HG03095 (cell line): ENCODE results near the gene CNTLN.
A peak's percentile ranks its signal among the peaks of the same experiment; 100 is the strongest.
"Not testable (repeated sequence)": the region's sequence is repeated elsewhere in the genome, so short reads cannot be mapped to it uniquely, and the experiment has no call there.

Experiments
- ATAC-seq: cut with Tn5 transposase; IDR thresholded peaks from one replicate; pipeline ENCODE4 v1.9.1; 2021; ENCODE audit warnings: moderate library complexity; ENCODE audit not compliant: unreplicated experiment

CNTLN gene

DNA sequence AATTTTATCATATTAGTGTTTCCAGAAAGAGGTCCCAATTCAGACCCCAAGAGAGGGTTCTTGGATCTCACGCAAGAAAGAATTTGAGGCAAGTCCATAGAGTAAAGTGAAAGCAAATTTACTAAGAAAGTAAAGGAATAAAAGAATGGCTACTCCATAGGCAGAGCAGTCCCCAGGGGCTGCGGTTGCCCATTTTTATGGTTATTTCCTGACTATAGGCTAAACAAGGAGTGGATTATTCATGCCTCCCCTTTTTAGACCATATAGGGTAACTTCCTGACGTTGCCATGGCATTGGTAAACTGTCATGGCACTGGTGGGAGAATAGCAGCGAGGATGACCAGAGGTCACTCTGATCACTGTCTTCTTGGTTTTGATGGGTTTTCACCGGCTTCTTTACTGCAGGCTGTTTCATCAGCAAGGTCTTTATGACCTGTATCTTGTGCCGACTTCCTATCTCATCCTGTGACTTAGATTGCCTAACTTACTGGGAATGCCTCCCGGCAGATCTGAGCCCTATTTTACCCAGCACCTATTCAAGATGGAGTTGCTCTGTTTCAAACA is 262.4 kb downstream of the CNTLN start:
- not testable (repeated sequence) for ATAC-seq

DNA sequence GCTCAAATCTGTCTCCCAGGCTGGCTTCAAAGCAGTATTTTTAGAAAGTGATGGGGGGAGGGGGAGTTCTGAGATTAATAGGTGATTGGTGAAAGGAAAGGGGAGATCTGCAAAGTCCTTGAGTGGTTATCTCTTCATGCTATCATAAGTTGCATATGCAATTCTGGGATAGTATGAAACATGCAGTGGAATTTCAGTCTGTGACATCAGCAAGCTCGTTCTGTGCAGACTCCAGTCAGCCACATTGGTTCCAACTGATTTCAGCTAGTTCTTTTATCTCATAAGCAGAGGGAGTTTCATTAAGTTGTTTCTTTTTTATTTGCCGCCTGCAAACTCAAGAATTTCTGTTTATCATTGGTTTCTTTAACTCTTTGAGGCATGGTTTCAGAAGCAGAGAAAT is 263.5 kb downstream of the CNTLN start:
- ATAC-seq: no peak

DNA sequence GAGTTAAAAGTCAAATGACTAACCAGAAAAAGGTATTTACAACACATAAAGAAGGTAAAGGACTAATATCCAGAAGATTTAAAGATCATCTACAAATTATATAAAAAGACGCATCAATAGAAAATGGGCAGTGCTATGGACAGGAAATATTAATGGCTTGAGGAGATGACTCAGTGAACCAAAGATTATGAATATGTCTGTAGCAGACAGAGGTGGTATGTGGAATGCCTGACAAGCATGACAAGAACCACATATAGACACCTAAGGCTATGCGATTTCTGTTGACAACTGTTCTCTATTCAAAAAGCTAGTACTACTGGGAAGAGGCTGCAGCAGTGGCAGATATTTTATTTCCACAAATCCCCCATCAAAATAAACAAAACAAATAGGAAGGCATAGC is 267.0 kb downstream of the CNTLN start:
- no peak for ATAC-seq

DNA sequence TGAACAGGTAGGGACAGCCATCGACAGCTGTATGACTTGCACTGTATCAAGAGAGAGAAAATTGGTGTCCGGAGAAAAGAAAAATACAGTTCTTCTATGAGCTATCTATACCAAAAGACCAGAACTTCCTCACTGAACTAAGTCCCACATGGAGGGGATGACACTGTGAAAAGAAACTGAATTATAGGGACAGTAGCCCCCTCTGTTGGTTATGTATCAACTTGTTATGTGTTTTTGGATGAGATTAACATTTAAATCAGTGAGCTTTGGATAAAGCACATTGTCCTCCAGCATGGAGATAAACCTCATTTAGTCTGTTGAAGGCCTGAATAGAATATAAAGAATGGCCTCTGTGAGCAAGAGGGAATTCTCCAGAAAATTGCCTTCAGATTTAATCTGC is 267.5 kb downstream of the CNTLN start:
- ATAC-seq: no peak

DNA sequence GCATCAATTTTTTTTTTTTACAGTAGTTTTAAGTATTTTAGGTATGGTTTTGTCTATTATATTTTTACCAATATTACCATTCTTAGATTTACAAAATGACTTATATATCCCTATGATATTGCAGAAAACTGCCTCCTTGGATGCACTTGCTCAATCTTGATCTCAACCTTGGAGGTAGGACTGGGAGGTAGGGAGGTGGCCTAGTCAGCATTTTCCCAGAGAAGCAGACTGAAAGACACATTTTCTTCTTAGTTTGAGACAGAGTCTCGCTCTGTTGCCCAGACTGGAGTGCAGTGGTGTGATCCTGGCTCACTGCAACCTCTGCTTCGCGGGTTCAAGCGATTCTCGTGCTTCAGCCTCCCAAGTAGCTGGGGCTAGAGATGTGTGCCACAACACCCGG is 268.7 kb downstream of the CNTLN start:
- no peak for ATAC-seq

DNA sequence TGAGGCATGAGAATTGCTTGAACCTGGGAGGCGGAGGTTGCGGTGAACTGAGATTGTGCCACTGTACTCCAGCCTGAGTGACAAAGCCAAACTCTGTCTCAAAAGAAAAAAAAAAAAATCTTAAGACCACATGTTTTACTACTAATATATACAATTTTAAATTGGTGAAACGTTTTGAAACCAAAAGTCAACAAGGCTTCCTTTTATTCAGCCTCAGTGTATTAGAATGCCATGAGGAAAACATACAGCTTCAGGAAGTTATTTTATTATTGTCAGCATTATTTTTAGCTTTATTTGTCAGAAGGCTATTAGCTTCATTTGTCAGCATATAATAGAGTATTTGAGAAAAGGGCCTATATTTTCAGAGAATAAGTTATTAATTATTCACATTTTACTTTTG is 280.1 kb downstream of the CNTLN start:
- ATAC-seq: no peak

DNA sequence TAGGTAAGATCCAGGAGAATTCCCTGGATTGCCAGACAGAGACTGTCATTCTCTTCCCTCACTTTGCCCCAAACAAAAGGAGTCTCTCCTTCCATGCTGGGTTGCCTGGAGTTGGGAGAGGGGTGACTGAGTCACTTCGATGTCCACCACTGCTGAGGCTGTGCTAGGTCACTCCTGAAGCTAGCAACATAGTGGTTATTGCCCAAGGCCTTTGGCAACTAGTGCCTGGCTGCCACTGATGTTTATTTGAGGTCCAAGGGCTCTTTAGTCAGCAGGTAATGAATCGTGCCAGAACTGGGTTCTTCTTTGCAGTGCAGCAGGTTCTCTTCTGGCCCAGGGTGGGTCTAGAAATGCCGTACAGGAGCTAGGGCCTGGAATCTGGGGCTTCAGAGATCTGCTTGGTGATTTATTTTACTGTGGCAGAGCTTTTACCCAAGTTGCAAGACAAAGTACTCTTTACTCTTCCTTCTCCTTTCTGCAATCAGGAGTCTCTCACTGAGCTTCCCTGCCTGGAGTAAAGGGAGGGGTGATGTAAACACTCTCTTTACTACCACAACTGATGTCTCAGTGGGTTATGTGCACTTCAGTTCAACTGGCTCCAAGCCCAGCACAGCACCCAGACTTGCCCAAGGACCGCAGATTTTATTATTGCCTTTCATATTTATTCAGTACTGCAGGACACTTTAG is 288.3 kb downstream of the CNTLN start:
- ATAC-seq: no peak

DNA sequence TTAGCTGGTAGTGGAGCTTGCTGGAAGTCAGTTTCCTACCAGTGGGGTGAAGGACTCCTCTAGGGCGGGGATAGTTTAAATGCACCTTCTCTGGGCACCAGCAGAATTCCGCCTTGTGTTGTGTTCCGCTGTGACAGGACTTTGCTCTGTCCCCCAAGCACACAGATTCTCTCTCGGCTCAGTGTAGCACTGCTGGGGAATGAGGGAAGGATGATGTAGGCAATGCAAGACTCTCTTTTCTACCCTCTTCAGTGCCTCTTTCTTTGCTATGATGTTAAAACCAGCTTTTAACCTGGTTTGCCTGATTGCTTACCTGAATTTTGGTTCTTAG is 288.8 kb downstream of the CNTLN start:
- no peak for ATAC-seq

DNA sequence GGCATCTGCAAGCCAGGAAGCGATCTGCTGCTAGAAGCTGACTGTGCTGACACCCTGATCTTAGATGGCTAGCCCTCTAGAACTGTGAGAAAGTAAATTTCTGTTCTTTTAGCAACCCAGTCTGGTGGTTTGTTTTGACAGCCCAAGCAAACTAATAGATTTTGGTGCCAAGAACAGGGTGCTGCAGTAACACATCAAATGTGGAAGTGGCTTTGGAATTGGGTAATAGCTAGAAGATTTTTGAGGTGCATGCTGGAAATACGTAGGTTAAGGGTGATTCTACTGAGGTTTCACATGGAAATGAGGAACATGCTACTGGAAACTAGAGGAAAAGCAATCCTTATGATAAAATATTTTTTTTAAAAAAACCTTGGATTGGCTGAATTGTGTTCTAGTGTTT is 290.5 kb downstream of the CNTLN start:
- no peak for ATAC-seq

DNA sequence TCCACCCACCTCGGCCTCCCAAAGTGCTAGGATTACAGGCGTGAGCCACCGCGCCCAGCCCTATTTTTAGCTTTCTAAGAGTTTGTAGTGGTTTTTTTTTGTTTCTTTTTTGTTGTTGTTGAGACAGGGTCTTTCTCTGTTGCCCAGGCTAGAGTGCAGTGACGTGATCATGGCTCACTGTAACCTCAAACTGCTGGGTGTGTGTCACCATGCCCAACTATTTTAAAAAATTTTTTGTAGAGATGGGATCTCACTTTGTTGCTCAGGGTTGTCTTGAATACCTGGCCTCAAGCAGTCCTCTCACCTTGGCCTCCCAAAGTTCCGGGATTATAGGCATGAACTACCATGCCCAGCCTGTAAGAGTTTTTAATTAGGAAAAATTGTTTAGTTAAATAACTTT is 298.7 kb downstream of the CNTLN start:
- no peak for ATAC-seq

DNA sequence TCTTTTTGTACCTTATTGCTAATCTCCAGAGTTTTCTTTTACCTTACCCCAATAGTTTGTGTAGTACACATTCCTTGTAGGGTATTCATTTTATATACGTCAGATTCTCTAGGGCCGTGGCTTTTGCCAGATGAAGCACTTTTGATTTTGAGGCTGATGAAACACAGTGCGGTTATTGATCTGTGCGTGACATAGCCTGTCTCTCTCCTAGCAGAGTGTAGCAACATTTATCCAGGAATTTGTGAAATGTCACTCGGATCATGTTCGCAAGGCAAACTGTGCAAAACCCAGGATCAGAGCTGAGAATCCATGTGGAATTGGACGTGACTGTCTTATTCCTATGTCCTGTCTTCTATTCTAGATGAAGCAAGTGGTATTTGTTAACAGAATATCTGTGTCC is 302.0 kb downstream of the CNTLN start:
- no peak for ATAC-seq

DNA sequence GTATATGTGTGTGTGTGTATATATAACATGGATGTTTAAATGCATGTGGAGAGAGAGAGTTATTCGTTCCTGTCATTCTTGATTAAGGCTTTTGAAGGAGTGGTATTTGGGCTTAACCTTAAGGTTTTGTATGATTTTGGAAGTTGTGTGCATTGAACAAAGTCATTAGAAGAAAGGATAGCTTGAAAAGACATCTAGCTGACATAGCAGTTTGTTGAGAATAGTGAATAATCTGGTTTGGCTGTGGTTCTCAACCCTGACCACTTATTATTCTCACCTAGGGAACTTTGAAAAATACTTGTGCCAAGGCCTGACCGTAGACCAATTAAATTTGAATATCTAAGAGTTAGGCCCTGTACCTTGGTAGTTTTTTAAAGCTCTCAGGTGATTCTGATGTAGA is 303.0 kb downstream of the CNTLN start:
- no peak for ATAC-seq

DNA sequence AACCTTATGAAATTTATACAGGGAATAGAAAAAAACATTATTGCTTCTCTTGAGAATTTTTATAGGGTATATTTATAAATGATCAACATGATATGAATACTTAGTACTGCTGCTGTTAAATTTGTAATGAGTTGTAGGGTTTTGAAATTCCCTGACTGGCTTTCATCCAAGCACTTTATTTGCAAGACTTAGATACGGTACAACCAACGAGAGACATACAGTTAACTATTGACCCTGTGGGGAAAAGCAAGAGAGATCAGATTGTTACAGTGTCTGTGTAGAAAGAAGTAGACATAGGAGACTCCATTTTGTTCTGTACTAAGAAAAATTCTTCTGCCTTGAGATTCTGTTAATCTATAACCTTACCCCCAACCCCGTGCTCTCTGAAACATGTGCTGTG is 310.3 kb downstream of the CNTLN start:
- ATAC-seq: not testable (repeated sequence)

DNA sequence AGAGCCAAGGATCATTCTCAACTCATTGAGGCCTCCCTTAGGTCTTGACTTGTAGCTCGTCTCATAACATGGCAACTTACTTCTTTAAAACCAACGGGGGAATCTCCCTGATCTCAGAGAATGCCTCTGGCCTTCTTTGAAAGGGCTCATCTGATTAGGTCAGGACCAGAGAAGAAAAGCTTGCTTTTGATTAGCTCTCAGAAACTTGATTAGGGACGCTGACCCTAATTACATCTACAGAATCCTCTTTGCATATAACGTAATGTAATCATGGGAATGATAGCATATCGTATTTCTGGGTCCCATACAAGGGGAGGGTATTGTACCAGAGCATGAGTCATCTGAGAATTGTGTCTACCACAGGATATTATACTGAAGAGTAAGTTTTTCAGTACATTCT is 318.9 kb downstream of the CNTLN start:
- no peak for ATAC-seq

DNA sequence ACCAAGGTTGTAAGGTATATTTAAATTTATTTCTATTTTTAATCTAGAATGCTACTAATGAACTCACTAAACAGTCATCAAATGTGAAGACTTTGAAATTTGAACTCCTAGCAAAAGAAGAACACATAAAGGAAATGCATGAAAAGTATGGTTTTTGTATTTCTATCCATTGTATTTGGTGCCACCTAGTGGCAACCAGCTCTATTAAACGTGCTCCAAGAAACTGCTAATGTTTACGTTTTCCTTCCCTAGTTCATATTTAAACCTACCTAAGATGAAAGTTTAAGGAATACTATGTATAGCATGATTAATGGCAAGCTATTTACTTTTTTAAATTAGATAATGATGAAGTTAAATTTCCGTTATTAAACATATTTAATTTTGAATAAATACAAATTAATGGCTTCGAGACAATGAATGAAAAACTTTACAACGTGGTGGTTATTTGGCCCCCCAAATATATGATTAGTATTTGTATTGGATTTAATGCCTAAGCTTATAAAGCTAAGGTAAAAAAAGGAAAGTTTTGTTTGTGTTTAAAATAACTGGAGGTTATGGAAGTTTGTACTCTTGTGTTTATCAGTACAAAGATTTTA is 328.1 kb downstream of the CNTLN start:
- ATAC-seq: peak; percentile 66

DNA sequence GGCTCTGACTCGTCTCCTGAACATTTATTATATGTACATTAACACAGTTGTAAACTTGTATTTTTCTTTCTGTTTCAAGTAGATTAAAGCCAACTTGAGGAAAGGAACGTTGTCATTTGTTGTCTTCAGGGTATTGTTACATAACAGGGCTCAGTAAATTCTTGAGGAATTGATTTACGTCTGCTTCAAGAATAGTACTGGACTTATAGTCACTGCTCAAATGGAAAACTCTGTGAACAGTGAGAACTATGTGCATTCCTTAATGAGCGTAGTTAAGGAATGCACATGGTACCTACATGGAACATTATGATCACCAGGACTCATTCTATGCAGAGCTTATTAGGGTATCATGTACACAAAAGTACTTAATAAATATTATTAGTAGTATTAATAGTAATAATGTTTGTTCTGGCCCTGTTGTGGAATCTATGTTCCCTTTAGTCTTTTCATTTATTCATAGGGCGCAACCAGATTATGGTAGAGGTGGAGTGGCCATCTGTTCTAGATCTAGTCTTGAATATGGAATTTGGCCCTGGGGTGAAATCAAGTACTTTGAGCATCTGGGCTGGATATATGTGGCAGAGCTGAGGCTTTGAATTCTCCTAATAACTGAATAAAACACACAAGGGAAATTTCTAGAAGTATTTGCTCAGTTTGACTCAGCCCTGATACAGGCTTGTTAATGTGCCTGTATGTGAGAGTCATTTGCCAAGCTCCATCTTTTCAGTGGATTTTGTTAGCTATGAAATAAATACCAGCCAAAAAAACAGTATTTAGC is 335.4 kb downstream of the CNTLN start:
- ATAC-seq: no peak

DNA sequence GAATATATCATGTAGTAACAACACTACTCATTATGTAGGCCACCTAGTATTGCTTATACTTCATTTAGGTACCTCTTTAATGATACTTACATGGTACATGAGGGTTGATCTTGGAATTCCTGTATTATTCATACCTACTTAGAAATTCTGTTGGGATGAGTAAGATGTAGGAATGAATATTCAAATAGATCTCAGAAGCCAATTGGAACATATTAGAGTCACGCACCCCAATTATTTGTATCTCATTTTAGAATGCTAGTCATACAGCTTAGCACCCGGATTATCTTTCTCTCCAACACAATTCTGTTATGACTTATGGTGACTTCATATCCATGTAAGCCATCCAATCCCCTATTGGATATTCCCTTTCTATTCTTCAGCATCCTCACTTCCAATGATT is 337.3 kb downstream of the CNTLN start:
- no peak for ATAC-seq

DNA sequence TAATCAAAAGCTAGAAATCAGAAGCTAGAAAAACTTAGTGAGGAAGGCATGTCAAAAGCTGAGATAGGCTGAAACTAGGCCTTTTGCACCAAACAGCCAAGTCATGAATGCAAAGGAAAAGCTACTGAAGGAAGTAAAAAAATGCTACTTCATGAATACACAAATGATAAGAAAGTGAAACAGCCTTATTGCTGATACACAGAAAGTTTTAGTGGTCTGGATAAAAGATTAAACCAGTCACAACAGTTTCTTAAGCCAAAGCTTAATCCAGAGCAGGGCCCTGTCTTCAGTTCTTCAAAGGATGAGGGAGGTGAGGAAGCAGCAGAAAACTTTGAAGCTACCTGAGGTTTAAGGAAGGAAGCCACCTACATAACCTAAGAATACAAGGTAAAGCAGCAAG is 341.6 kb downstream of the CNTLN start:
- no peak for ATAC-seq

DNA sequence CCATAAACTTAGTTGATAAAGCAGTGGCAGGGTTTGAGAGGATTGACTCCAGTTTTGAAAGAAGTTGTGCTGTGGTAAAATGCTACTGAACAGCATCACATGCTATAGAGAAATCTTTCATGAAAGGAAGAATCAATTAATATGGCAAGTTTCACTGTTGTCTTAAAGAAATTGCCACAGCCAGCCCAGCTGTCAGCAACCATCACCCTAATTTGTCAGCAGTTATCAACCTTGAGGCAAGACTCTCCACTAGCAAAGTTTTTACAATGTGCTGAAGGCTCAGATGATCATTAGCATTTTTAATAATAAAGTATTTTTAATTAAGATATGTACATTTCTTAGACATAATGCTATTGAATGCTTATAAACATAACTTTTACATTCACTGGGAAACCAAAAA is 343.0 kb downstream of the CNTLN start:
- no peak for ATAC-seq

DNA sequence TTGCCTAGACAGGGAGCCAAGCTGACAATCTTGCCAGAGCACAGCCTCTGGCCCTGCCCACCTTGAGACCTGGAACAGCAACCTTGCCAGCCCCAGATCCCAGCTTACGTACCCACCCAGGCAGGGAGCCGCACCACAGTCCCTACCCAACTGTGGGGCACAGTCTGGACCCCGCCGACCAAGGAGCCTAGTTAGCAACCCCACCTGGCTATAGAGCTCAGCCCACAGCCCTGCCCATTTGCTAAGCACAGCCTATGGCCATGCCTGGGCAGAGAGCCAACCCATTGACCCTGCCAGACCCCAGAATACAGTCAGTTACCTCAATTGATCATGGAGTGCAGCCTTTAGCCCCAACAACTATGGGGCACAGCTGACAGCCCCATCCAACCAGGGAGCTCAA is 346.1 kb downstream of the CNTLN start:
- no peak for ATAC-seq

DNA sequence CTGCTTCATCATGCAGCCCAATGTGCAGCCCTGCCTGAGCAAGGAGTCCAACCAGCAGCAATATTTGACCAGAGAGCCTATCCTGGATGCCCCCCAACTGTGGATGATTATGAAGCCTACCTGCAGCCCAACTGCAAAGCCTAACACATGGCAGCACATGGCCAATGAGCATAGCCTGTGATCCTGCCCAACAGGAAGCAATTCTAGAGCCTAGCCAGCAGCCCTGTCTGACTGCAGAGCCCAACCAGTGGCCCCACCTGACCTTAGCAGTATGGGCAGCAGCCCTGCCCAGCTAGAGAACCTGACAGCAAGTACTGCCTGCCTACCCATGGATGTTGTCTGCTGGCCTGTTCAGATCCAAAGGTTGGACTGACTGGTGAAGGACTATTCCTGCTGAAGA is 346.7 kb downstream of the CNTLN start:
- ATAC-seq: no peak

DNA sequence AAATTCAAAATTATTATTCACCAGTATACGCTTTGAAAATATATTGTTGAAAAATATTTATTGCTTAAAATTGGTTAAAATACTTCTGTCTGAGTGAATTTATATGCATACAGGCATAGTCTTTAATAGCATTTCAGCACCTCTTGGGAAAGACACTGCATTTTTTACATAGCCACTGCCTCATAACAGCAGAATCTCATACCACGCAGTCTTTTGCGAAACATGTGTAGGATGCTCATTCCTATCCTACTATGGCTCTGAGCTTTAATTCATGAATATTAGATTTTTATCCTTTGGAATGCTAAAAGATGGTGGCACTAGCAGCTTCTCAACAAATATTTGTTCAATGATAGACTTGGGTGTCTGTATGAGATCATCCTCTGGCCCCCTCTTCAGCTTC is 350.1 kb downstream of the CNTLN start:
- ATAC-seq: no peak
